Stimulated activated CD8-positive, alpha-beta memory T cell treated with anti-CD3 and anti-CD28 coated beads, Interleukin-12 subunit alpha, Interleukin-12 subunit beta, amount 100 ng/mL, for 1 hour (primary cell): ENCODE results near the gene NCCRP1.

Source experiments
- DNase-seq: peaks from one replicate; pipeline ENCODE4 v3.0.0-alpha.2; 2020; ENCODE audit warnings: low read depth

The NCCRP1 gene

GRCh38 chr19:39180749-39181148, 16.0 kb upstream of the NCCRP1 start:
- no peak for DNase-seq

- DNase-seq, result no peak
These were observed 15.1 kb upstream of the NCCRP1 start for GRCh38 chr19:39181500-39182173.

GRCh38 chr19:39182174-39182505, 14.6 kb upstream of the NCCRP1 start:
- no peak for DNase-seq

GRCh38 chr19:39183104-39183503, 13.7 kb upstream of the NCCRP1 start:
- DNase-seq, result no peak

GRCh38 chr19:39186391-39186790, 10.4 kb upstream of the NCCRP1 start:
- no peak for DNase-seq

- DNase-seq, result no peak
These were observed 9.2 kb upstream of the NCCRP1 start for GRCh38 chr19:39187552-39187943.

- no peak for DNase-seq
These were observed 7.8 kb upstream of the NCCRP1 start for GRCh38 chr19:39188960-39189359.

- DNase-seq, result no peak
These were observed 6.0 kb upstream of the NCCRP1 start for GRCh38 chr19:39190768-39191167.

GRCh38 chr19:39192846-39193245, 3.9 kb upstream of the NCCRP1 start:
- DNase-seq, result no peak

- DNase-seq, result no peak
These were observed 3.0 kb upstream of the NCCRP1 start for GRCh38 chr19:39193803-39194202.

- DNase-seq, result no peak
These were observed 1.8 kb upstream of the NCCRP1 start for GRCh38 chr19:39194832-39195542.

- no peak for DNase-seq
These were observed 1.0 kb upstream of the NCCRP1 start for GRCh38 chr19:39195755-39196154.

- no peak for DNase-seq
These were observed 444 bp upstream of the NCCRP1 start for GRCh38 chr19:39196320-39196719.

- no peak for DNase-seq
These were observed 1.0 kb downstream of the NCCRP1 start for GRCh38 chr19:39197808-39198207.

GRCh38 chr19:39199025-39199424, 2.3 kb downstream of the NCCRP1 start:
- no peak for DNase-seq

GRCh38 chr19:39200066-39200802, 3.5 kb downstream of the NCCRP1 start:
- DNase-seq, result no peak

GRCh38 chr19:39200803-39201115, 4.0 kb downstream of the NCCRP1 start:
- no peak for DNase-seq

- no peak for DNase-seq
These were observed 6.2 kb downstream of the NCCRP1 start for GRCh38 chr19:39202998-39203355.

GRCh38 chr19:39203372-39204341, 6.9 kb downstream of the NCCRP1 start, which contains the start of gene SYCN:
Gene SYCN (minus strand): TSS chr19:39204263. CDS start chr19:39204254, 9 bp downstream.
- DNase-seq, result no peak

- DNase-seq, result no peak
These were observed 8.6 kb downstream of the NCCRP1 start for GRCh38 chr19:39205449-39205764.

- DNase-seq, result no peak
These were observed 9.4 kb downstream of the NCCRP1 start for GRCh38 chr19:39206122-39206521.

GRCh38 chr19:39207293-39207836, 10.6 kb downstream of the NCCRP1 start:
- no peak for DNase-seq
